ENCODE measurements around the gene MYL2. TPM values are rescaled to one million over a fixed set of nuclear protein-coding genes. Genes with fewer than 3 reads are reported as not detected.

MYL2 gene
- polyA plus RNA-seq, 1 donor (not counting 4 experiments of a cell fraction or from before 2014, with no cell fraction given) = 0.08 TPM

- H4K20me1 ChIP-seq (ENCODE audit: control insufficient read depth, extremely low read depth, insufficient read depth, low read length) = no peaks in the 10 kb centered on the region
- no peaks in the 10 kb centered on the region for H3K27me3 ChIP-seq (ENCODE audit: control insufficient read depth, extremely low read depth, insufficient read depth, low read length)
- no peaks in the 10 kb centered on the region for H3K36me3 ChIP-seq (ENCODE audit: control insufficient read depth in 2 of 2, extremely low read depth in 1 of 2, insufficient read depth in 2 of 2, low read length in 2 of 2)
- DNase-seq (ENCODE audit: low read depth, low spot score) (no peak), FAIRE-seq (no peak)
- no peaks in the 10 kb centered on the region for H3K9me3 ChIP-seq (ENCODE audit: control insufficient read depth, low read depth, low read length)
- no peak overlapping the region for H3K4me2 ChIP-seq (ENCODE audit: control insufficient read depth, extremely low read depth, insufficient read depth, low read depth, low read length)
- no peaks in the 10 kb centered on the region for H3K9me1 ChIP-seq (ENCODE audit: control insufficient read depth, extremely low read depth, insufficient read depth, low read length)
- H3K4me3 ChIP-seq (ENCODE audit: control insufficient read depth in 2 of 3, extremely low read depth in 1 of 3, insufficient read depth in 2 of 3, low read depth in 1 of 3, low read length in 3 of 3) = no peak overlapping the region
- no peak overlapping the region for H2AFZ ChIP-seq (ENCODE audit: control insufficient read depth, low read length)
- H3K79me2 ChIP-seq (ENCODE audit: control insufficient read depth, insufficient read depth, low read length) = no peaks in the 10 kb centered on the region
- TF ChIP-seq CTCF (optimal IDR thresholded peaks at IDR 0.05 in 1 of 3, IDR thresholded peaks at IDR 0.05 in 1 of 3, conservative IDR thresholded peaks at IDR 0.05 in 1 of 3; ENCODE audit: extremely low read depth in 1 of 3, insufficient read depth in 2 of 3, low read length in 3 of 3) (no peak), EZH2 (IDR thresholded peaks at IDR 0.05; ENCODE audit: low read length) (no peak)
- H3K27ac ChIP-seq (ENCODE audit: control insufficient read depth, insufficient read depth, low read length) = no peak overlapping the region
- dilution Hi-C loops (cut with MboI; ENCODE audit: extremely low pct_ligation_motif_present, low sequenced_read_pairs) = no loop called here
- H3K9ac ChIP-seq (ENCODE audit: control insufficient read depth, extremely low read depth, insufficient read depth, low read length) = no peak overlapping the region
- peaks cover 3% of the 10 kb centered on the region for H3K4me1 ChIP-seq (ENCODE audit: control insufficient read depth, extremely low read depth, insufficient read depth, low read length)
Measured at GRCh38 chr12:110941391-110941790, 21.0 kb upstream of the MYL2 start.

DNA sequence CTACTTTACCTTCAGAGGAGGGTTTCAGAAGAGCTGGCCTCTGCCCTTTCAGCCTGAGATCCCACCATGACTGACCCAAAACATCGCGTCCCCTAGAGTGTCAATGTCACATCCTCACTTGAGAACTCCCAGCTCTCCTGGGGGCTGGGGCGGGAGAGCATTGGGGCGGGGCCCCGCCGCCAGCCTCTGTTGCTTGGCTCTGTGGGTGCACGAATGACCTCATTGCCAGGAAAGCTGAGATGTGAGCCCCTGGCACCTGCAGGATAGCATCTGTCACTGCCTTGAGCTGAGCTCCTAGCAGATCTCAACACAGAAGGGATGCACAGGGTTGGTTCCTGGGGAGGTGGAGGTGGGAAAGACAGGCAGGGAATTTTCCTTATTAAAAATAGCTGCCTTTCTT is 20.6 kb upstream of the MYL2 start:
- no peaks in the 10 kb centered on the region for H3K36me3 ChIP-seq (ENCODE audit: control insufficient read depth in 2 of 2, extremely low read depth in 1 of 2, insufficient read depth in 2 of 2, low read length in 2 of 2)
- H3K9me3 ChIP-seq (ENCODE audit: control insufficient read depth, low read depth, low read length) = no peaks in the 10 kb centered on the region
- no peak overlapping the region for H2AFZ ChIP-seq (ENCODE audit: control insufficient read depth, low read length)
- dilution Hi-C loops (cut with MboI; ENCODE audit: extremely low pct_ligation_motif_present, low sequenced_read_pairs) = no loop called here
- FAIRE-seq (no peak), DNase-seq (ENCODE audit: low read depth, low spot score) (no peak)
- no peak overlapping the region for H3K27ac ChIP-seq (ENCODE audit: control insufficient read depth, insufficient read depth, low read length)
- TF ChIP-seq EZH2 (IDR thresholded peaks at IDR 0.05; ENCODE audit: low read length) (no peak), CTCF (optimal IDR thresholded peaks at IDR 0.05 in 1 of 3, IDR thresholded peaks at IDR 0.05 in 1 of 3, conservative IDR thresholded peaks at IDR 0.05 in 1 of 3; ENCODE audit: extremely low read depth in 1 of 3, insufficient read depth in 2 of 3, low read length in 3 of 3) (no peak)
- no peaks in the 10 kb centered on the region for H4K20me1 ChIP-seq (ENCODE audit: control insufficient read depth, extremely low read depth, insufficient read depth, low read length)
- no peaks in the 10 kb centered on the region for H3K9me1 ChIP-seq (ENCODE audit: control insufficient read depth, extremely low read depth, insufficient read depth, low read length)
- H3K4me3 ChIP-seq (ENCODE audit: control insufficient read depth in 2 of 3, extremely low read depth in 1 of 3, insufficient read depth in 2 of 3, low read depth in 1 of 3, low read length in 3 of 3) = no peak overlapping the region
- no peak overlapping the region for H3K4me2 ChIP-seq (ENCODE audit: control insufficient read depth, extremely low read depth, insufficient read depth, low read depth, low read length)
- no peaks in the 10 kb centered on the region for H3K27me3 ChIP-seq (ENCODE audit: control insufficient read depth, extremely low read depth, insufficient read depth, low read length)
- H3K4me1 ChIP-seq (ENCODE audit: control insufficient read depth, extremely low read depth, insufficient read depth, low read length) = peaks cover 3% of the 10 kb centered on the region
- no peak overlapping the region for H3K9ac ChIP-seq (ENCODE audit: control insufficient read depth, extremely low read depth, insufficient read depth, low read length)
- H3K79me2 ChIP-seq (ENCODE audit: control insufficient read depth, insufficient read depth, low read length) = no peaks in the 10 kb centered on the region
